ENCODE results near the gene COL6A3.

COL6A3 gene

GRCh38 chr2:237314198-237314597 lies 99.8 kb downstream of the COL6A3 start:
- H3K27me3 ChIP-seq = no peaks in the 10 kb centered on the region
- no peak overlapping the region for H3K4me2 ChIP-seq
- no peak for TF ChIP-seq Cebpa-rat (IDR thresholded peaks at IDR 0.05)
- H3K4me1 ChIP-seq = no peaks in the 10 kb centered on the region
- no peak overlapping the region for H3K4me3 ChIP-seq
- no peaks in the 10 kb centered on the region for H3K36me3 ChIP-seq
- H3K27ac ChIP-seq = no peak overlapping the region
- H3K9me3 ChIP-seq = no peaks in the 10 kb centered on the region
- H3K9ac ChIP-seq = no peak overlapping the region
- no peaks in the 10 kb centered on the region for H4K20me1 ChIP-seq

DNA sequence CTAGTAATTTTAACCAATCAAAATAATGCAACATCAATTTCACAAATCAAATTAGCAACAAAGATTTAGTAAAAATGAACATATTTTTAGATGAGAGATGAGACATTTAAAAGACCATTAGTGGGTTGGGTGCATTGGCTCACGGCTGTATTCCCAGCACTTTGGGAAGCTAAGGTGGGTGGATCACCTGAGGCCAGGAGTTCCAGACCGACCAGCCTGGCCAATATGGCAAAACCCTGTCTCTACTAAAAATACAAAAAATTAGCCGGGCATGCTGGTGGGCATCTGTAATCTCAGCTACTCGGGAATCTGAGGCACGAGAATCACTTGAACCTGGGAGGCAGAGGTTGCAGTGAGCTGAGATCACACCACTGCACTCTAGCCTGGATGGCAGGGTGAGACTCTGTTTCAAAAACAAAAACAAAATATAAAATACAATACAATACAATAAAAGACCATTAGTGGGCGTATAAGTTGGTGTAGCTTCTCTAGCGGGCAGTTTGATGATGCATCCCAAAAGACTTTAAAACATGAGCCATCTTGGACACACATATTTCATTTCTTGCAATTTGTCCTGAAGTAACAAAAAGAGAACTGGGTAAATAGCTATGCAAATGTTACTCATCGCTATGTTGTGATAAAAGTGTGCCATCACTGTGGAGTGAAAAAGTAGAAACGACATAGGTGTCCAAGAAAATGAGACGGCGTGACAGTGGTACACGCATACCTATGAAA lies 101.8 kb downstream of the COL6A3 start:
- Histone ChIP-seq H3K4me2 (no peak overlapping the region), H4K20me1 (no peaks in the 10 kb centered on the region), H3K4me1 (no peaks in the 10 kb centered on the region), H3K9me3 (0 out of 2 replicates have a peak, but pooled peaks cover 3% of the 10 kb centered on the region), H3K27ac (no peak overlapping the region), H3K36me3 (no peaks in the 10 kb centered on the region), H3K27me3 (no peaks in the 10 kb centered on the region), H3K4me3 (no peak overlapping the region), H3K9ac (no peak overlapping the region)
- no peak for TF ChIP-seq Cebpa-rat (IDR thresholded peaks at IDR 0.05)

- no peak overlapping the region for H3K9ac ChIP-seq
- H4K20me1 ChIP-seq = no peaks in the 10 kb centered on the region
- H3K36me3 ChIP-seq = no peaks in the 10 kb centered on the region
- H3K27ac ChIP-seq = no peak overlapping the region
- no peak overlapping the region for H3K4me2 ChIP-seq
- H3K4me3 ChIP-seq = no peak overlapping the region
- H3K4me1 ChIP-seq = no peaks in the 10 kb centered on the region
- no peaks in the 10 kb centered on the region for H3K27me3 ChIP-seq
- no peak for TF ChIP-seq Cebpa-rat (IDR thresholded peaks at IDR 0.05)
- H3K9me3 ChIP-seq = 0 out of 2 replicates have a peak, but pooled peaks cover 3% of the 10 kb centered on the region
These were observed 103.3 kb downstream of the COL6A3 start for GRCh38 chr2:237310515-237311114.

DNA sequence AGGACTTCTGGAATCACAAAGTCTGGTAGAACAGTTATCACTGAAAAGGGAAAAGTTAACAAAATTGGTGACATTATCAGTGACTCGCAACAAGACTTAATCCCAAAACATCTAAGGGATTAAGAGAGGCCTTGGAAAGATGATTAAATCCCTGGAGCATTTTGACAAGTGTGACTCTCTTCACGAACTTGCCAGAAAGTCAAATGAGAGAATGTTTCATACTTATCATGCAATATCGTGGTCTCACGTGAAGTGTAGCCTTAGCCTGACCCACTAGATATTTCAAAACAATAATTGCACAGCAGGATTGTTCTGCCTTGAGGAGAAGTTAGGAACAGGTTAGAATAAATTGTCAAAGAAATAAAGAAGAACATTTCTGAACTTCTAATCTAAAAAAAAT lies 104.5 kb downstream of the COL6A3 start:
- Histone ChIP-seq H3K27me3 (no peaks in the 10 kb centered on the region), H3K9ac (no peak overlapping the region), H3K9me3 (peaks cover 10% of the 10 kb centered on the region), H3K4me3 (no peak overlapping the region), H3K4me1 (no peaks in the 10 kb centered on the region), H3K36me3 (no peaks in the 10 kb centered on the region), H3K27ac (no peak overlapping the region), H3K4me2 (no peak overlapping the region), H4K20me1 (no peaks in the 10 kb centered on the region)
- no peak for TF ChIP-seq Cebpa-rat (IDR thresholded peaks at IDR 0.05)

- Histone ChIP-seq H3K4me3 (no peak overlapping the region), H3K9me3 (peaks cover 14% of the 10 kb centered on the region), H4K20me1 (no peaks in the 10 kb centered on the region), H3K27me3 (no peaks in the 10 kb centered on the region), H3K4me1 (no peaks in the 10 kb centered on the region), H3K4me2 (no peak overlapping the region), H3K9ac (no peak overlapping the region), H3K27ac (no peak overlapping the region), H3K36me3 (no peaks in the 10 kb centered on the region)
- TF ChIP-seq Cebpa-rat (IDR thresholded peaks at IDR 0.05) = no peak
These were observed 105.0 kb downstream of the COL6A3 start for GRCh38 chr2:237309011-237309410.

- no peak overlapping the region for H3K4me3 ChIP-seq
- H4K20me1 ChIP-seq = no peaks in the 10 kb centered on the region
- H3K36me3 ChIP-seq = no peaks in the 10 kb centered on the region
- TF ChIP-seq Cebpa-rat (IDR thresholded peaks at IDR 0.05) = no peak
- H3K4me2 ChIP-seq = no peak overlapping the region
- no peaks in the 10 kb centered on the region for H3K4me1 ChIP-seq
- no peak overlapping the region for H3K9ac ChIP-seq
- peaks cover 29% of the 10 kb centered on the region for H3K9me3 ChIP-seq
- H3K27me3 ChIP-seq = no peaks in the 10 kb centered on the region
- H3K27ac ChIP-seq = no peak overlapping the region
These were observed 106.5 kb downstream of the COL6A3 start for GRCh38 chr2:237307474-237307873.

DNA sequence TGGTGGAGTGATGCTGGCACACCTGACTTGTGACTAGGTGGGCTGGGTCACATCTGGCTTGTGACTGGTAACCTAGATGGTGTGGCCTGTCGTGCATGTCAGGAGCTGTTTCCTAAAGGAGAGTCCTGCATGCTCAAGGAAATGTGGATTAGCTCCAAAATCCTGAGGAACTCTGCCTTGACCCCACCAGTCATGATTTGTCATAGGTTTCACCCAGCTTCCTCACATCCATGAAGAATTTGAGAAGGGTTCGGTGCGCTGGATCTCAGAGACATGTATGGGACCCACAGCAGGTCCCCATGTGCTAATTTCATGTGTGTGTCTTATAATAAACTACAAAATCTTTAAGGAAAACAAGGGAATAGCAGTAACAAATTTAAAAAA lies 107.2 kb downstream of the COL6A3 start:
- H3K27me3 ChIP-seq = no peaks in the 10 kb centered on the region
- H3K4me1 ChIP-seq = no peaks in the 10 kb centered on the region
- no peak overlapping the region for H3K4me2 ChIP-seq
- no peak overlapping the region for H3K4me3 ChIP-seq
- TF ChIP-seq Cebpa-rat (IDR thresholded peaks at IDR 0.05) = no peak
- H4K20me1 ChIP-seq = no peaks in the 10 kb centered on the region
- no peak overlapping the region for H3K9ac ChIP-seq
- peaks cover 34% of the 10 kb centered on the region for H3K9me3 ChIP-seq
- no peak overlapping the region for H3K27ac ChIP-seq
- H3K36me3 ChIP-seq = no peaks in the 10 kb centered on the region

DNA sequence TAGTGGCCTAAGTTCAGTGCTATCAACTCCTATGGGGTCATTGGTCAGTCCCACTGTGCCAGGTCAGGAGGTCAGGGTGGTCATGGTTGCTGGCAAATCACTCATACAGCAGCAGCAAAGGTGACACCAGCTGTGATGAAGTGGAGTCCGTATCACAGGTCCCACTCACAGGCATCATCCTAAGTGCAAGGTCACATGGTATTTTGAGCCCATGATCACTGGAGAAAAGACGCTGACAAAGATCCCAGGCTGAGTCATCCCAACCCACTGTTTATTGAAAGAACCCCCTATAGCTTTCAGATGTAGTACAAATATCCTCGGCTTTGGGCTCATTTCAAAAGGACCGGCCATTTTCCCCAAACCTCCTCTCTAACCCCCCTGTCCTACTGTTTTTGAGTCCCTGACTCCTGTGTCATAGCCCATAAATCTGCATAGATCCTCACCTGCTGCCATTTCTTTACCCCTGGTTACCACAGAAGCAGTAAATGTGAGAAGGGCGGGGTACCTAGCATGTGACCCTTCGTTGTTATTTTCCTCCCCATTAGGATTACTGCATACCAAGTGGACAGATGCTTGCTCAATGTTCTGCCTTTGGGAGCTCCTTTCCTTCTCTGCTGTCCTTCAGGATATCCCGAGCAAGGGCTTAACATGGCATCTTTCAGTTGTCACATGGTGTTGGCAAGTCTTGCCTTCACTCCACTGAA lies 107.7 kb downstream of the COL6A3 start:
- Histone ChIP-seq H3K9me3 (peaks cover 34% of the 10 kb centered on the region), H3K4me1 (no peaks in the 10 kb centered on the region), H3K36me3 (no peaks in the 10 kb centered on the region), H3K4me3 (no peak overlapping the region), H3K9ac (no peak overlapping the region), H3K27me3 (no peaks in the 10 kb centered on the region), H4K20me1 (no peaks in the 10 kb centered on the region), H3K27ac (no peak overlapping the region), H3K4me2 (no peak overlapping the region)
- no peak for TF ChIP-seq Cebpa-rat (IDR thresholded peaks at IDR 0.05)

DNA sequence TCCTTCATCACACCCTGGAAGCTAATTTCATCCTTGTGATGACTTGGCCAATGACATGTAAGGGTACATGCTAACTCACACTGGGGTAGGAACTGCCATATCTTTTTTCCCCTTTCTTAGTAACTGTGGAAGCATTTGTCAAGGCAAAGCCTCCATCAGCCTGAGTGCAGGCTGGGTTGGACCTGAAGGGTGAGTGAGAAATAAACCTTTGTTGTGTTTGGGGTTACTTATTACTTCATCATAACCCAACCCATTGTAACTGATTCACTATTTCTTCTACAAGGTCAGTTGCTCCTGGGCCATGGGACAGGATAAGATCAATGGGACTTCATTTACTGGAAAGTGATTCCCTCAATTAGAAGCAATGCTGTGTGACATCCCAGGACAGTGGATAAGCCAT lies 108.4 kb downstream of the COL6A3 start:
- H3K4me3 ChIP-seq = no peak overlapping the region
- H3K9ac ChIP-seq = no peak overlapping the region
- no peak overlapping the region for H3K27ac ChIP-seq
- no peaks in the 10 kb centered on the region for H3K36me3 ChIP-seq
- H3K4me2 ChIP-seq = no peak overlapping the region
- H3K27me3 ChIP-seq = no peaks in the 10 kb centered on the region
- peaks cover 34% of the 10 kb centered on the region for H3K9me3 ChIP-seq
- no peak for TF ChIP-seq Cebpa-rat (IDR thresholded peaks at IDR 0.05)
- H4K20me1 ChIP-seq = no peaks in the 10 kb centered on the region
- no peaks in the 10 kb centered on the region for H3K4me1 ChIP-seq
